ENCODE data around the gene NR1H2.

The NR1H2 gene

GRCh38 chr19:50381881-50382729 lies 5.8 kb downstream of the NR1H2 start:
- TF ChIP-seq, protein P1, sequence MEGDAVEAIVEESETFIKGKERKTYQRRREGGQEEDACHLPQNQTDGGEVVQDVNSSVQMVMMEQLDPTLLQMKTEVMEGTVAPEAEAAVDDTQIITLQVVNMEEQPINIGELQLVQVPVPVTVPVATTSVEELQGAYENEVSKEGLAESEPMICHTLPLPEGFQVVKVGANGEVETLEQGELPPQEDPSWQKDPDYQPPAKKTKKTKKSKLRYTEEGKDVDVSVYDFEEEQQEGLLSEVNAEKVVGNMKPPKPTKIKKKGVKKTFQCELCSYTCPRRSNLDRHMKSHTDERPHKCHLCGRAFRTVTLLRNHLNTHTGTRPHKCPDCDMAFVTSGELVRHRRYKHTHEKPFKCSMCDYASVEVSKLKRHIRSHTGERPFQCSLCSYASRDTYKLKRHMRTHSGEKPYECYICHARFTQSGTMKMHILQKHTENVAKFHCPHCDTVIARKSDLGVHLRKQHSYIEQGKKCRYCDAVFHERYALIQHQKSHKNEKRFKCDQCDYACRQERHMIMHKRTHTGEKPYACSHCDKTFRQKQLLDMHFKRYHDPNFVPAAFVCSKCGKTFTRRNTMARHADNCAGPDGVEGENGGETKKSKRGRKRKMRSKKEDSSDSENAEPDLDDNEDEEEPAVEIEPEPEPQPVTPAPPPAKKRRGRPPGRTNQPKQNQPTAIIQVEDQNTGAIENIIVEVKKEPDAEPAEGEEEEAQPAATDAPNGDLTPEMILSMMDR (conservative IDR thresholded peaks at IDR 0.05; ENCODE audit: low read depth, low read length) = no peak
- no peak overlapping the region for H3K4me3 ChIP-seq (ENCODE audit: low read length)
- DNase-seq (ENCODE audit: low read depth) = no peak

DNA sequence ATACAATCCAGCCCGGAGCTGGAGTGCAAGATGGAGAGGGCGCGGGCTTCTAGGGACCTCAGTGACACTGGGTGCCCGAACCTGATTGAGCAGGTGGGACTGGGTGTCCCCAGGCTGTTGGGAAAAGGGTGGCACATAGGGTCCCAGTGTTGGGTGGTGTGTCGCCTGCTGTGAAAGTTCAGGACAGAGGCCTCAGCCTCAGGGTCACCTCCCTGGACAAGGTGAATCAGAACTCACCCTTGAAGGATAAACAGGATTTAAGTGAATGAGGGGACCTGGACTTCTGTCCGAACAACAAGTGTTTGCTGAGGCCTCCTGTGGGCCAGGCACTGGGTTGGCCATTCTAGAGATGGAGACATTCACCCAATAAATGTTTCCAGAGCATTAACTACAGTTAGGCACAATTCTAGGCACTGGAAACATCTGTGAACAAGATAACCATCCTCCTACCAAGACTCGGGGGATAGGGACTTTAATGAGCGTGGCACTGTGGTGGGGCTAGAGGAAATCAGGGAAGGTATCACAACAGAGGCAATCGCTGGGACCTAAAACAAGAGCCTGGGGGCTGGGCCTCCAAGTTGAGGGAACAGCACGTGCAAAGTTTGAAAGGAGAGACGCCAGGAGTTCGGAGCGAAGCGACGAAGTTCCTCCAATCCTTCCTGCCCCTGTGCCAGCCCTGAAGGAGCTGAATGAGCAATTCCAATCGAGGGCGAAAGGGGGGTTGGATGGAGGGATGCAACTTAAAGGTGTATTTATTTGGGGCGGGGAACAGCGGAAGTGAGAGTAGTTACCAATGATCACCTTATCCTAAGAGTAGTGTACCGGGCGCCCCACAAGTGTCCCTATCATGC lies 7.0 kb downstream of the NR1H2 start:
- TF ChIP-seq, protein P1 (conservative IDR thresholded peaks at IDR 0.05; ENCODE audit: low read depth, low read length) = no peak
- no peak for DNase-seq (ENCODE audit: low read depth)
- peak overlapping the region; percentile 43 for H3K4me3 ChIP-seq (ENCODE audit: low read length)

DNA sequence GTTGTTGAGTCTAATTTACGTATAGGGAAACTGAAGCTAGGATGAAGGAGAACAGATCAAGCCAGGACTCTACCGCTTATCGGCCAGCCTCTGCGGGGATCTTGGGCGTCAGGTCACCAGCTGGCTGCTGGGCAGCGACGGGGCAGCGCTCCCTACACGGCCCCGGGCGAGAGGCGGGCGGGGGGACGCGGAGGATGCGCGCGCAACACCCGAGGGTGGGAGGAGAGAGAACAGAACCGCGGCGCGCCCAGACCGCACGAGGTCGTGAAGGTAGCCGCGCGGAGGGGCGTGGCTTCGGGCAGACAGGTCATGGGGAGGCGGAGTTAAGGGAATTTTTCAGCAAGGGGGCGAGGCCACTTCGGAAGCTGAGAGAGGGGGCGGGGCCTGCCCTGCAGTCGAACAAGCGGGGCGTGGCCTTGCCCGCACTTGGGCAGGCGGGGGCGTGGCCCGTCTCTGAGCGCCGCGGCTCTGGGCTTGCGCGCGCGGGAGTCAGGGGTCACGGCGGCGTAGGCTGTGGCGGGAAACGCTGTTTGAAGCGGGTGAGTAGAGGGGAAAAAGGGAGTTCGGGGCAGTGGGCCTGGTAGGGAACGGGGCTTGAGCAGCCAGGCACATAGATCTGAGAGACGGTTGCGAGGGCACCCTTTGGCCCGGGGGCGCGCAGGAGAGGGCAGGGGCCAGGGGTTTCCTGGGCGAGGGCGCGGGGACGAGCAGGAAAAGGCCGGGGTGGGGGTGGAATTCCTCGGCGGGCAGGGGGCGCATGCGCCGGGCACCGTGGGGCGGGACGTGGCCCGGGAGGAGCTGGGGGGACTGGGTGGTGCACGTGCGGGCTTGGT lies 7.8 kb downstream of the NR1H2 start, which contains the start of gene POLD1:
Gene POLD1, plus strand, starts transcription at position 496 of the 833 bp plus-strand sequence. CDS start 14,505 bp downstream, outside the sequence.
- DNase-seq (ENCODE audit: low read depth) = peak; percentile 85
- H3K4me3 ChIP-seq (ENCODE audit: low read length) = peak within 1 kb of the TSS; percentile 65
- TF ChIP-seq, protein P1 (conservative IDR thresholded peaks at IDR 0.05; ENCODE audit: low read depth, low read length) = no peak

DNA sequence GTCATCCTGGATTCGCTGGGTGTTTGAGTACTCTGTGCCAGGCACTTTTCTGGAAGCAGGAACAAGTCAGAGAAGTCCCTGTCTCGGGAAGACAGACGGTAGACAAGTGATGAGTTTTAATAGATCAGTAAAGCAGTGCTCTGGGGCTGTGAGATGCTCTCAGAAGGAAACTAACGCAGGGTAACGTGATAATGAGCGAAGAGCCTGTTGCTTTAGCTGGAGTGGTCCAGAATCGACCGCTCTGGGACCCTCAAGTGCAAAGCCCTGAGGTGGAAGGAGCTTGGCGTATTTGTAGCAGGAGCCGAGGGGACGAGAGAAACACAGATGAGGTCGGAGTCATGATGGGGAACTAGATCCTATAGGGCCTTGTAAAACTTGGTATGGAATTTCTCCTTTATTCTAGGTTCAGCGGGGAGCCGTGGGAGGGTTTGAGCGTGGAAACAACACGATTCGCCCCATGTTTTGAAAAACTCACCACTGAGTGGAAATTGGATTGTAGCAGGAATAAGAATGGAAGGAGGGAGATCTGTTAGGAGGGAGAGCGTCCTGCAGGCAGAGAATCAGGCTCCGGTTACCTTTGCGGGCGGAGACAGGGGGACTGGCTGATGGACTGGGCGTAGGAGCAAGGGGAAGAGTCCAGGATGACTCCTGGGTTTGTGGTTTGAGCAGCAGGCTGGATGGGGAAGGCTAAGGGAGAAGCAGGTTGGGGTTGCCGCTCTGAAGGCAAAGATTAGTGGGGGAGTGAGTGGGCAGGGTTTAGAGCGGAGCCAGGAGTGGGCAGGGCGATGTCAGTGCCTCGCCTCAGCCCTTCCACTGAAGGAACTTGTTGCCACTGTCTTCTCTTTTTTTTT lies 8.7 kb downstream of the NR1H2 start:
- DNase-seq (ENCODE audit: low read depth) = no peak
- TF ChIP-seq, protein P1 (conservative IDR thresholded peaks at IDR 0.05; ENCODE audit: low read depth, low read length) = no peak
- H3K4me3 ChIP-seq (ENCODE audit: low read length) = peak overlapping the region; percentile 65

GRCh38 chr19:50387176-50387867 lies 11.1 kb downstream of the NR1H2 start:
- no peak overlapping the region for H3K4me3 ChIP-seq (ENCODE audit: low read length)
- DNase-seq (ENCODE audit: low read depth) = no peak
- TF ChIP-seq, protein P1 (conservative IDR thresholded peaks at IDR 0.05; ENCODE audit: low read depth, low read length) = no peak

Measured in retinal pigment epithelial cell (primary cell).